ENCODE results near the gene C17orf67.
A peak's percentile ranks its signal among the peaks of the same experiment; 100 is the strongest.

The C17orf67 gene

GRCh38 chr17:56785405-56785804, 48.3 kb downstream of the C17orf67 start:
- ChIA-PET CTCF (interaction anchor here (0.7 kb wide), 1 partner anchor 13 kb away, joined by 3 read pairs; no protein-coding TSS in a partner anchor), POLR2A (ENCODE audit: low non-redundant PET) (no interaction called here)
- peak overlapping the region; percentile 80 for H3K27ac ChIP-seq
- no peak for TF ChIP-seq CTCF (conservative IDR thresholded peaks at IDR 0.05; ENCODE audit: low read depth)
- DNase-seq (ENCODE audit: low spot score): peak; percentile 25

GRCh38 chr17:56782338-56782737, 51.4 kb downstream of the C17orf67 start:
- no peak for TF ChIP-seq CTCF (conservative IDR thresholded peaks at IDR 0.05; ENCODE audit: low read depth)
- DNase-seq (ENCODE audit: low spot score): no peak
- ChIA-PET POLR2A (ENCODE audit: low non-redundant PET) (no interaction called here), CTCF (interaction anchor here (0.6 to 1.6 kb wide), 3 partner anchors 66 to 701 kb away, joined by 3 to 9 read pairs (median 3); no protein-coding TSS in a partner anchor)
- no peak overlapping the region for H3K27ac ChIP-seq

GRCh38 chr17:56781906-56782305, 51.8 kb downstream of the C17orf67 start:
- CTCF ChIA-PET: interaction anchor here (0.5 to 1.6 kb wide), 4 partner anchors 66 to 1010 kb away, joined by 3 to 9 read pairs (median 3); no protein-coding TSS in a partner anchor
- H3K27ac ChIP-seq: no peak overlapping the region
- POLR2A ChIA-PET (ENCODE audit: low non-redundant PET): no interaction called here
- DNase-seq (ENCODE audit: low spot score): no peak
- TF ChIP-seq CTCF (conservative IDR thresholded peaks at IDR 0.05; ENCODE audit: low read depth): no peak

GRCh38 chr17:56779898-56780777, 53.6 kb downstream of the C17orf67 start:
- ChIA-PET CTCF (interaction anchor here (0.5 to 2.2 kb wide), 24 partner anchors 9 to 738 kb away, joined by 3 to 19 read pairs (median 3); no protein-coding TSS in a partner anchor), POLR2A (ENCODE audit: low non-redundant PET) (no interaction called here)
- DNase-seq (ENCODE audit: low spot score): peak; percentile 74
- peak overlapping the region; percentile 47 for H3K27ac ChIP-seq
- peak; percentile 100 for TF ChIP-seq CTCF (conservative IDR thresholded peaks at IDR 0.05; ENCODE audit: low read depth)

GRCh38 chr17:56779322-56779721, 54.4 kb downstream of the C17orf67 start:
- no peak for DNase-seq (ENCODE audit: low spot score)
- POLR2A ChIA-PET (ENCODE audit: low non-redundant PET): no interaction called here

More at GRCh38 chr17:56779322-56779721, 54.4 kb downstream of the C17orf67 start:
- CTCF ChIA-PET: interaction anchor here (0.6 to 2.2 kb wide), 8 partner anchors 9 to 881 kb away, joined by 3 to 19 read pairs (median 4); no protein-coding TSS in a partner anchor
- TF ChIP-seq CTCF (conservative IDR thresholded peaks at IDR 0.05; ENCODE audit: low read depth): no peak
- H3K27ac ChIP-seq: no peak overlapping the region
